Upper lobe of left lung (tissue), 6 donors: Measurements from ENCODE around the gene DARS1. TPM values are rescaled to one million over a fixed set of nuclear protein-coding genes. Genes with fewer than 3 reads are reported as not detected.
"Not testable (repeated sequence)": the region's sequence is repeated elsewhere in the genome, so short reads cannot be mapped to it uniquely, and the experiment has no call there.

Experiments used
- ATAC-seq, 2 donors: fragments of 200-7000 bp; cut with Tn5 transposase; one replicate each; pipeline ENCODE4 v1.9.1; 2022; ENCODE audit warnings: mild to moderate bottlenecking in 2 of 2, moderate library complexity in 2 of 2; ENCODE audit not compliant: low FRiP score in 2 of 2
- DNase-seq, 2 donors: peaks; one replicate each; pipeline ENCODE4 v3.0.0-alpha.2; 2019 to 2020
- H3K27ac ChIP-seq, 4 donors: fragments of 200-600 bp; sonication (generic); one replicate each; pipeline ENCODE4 v1.5.1; 2016 to 2019
- H3K27me3 ChIP-seq, 4 donors: fragments of 200-600 bp; sonication (generic); one replicate each; pipeline ENCODE4 v1.5.1; 2017 to 2019
- H3K36me3 ChIP-seq, 4 donors: fragments of 200-600 bp; sonication (generic); one replicate each; pipeline ENCODE4 v1.5.1; 2016 to 2019
- H3K4me1 ChIP-seq, 4 donors: fragments of 200-600 bp; sonication (generic); one replicate each; pipeline ENCODE4 v1.5.1; 2018 to 2019
- H3K4me3 ChIP-seq, 4 donors: fragments of 200-600 bp; sonication (generic); one replicate each; pipeline ENCODE4 v1.5.1; 2017 to 2019; ENCODE audit warnings: mild to moderate bottlenecking in 2 of 4, moderate library complexity in 1 of 4
- H3K9me3 ChIP-seq, 4 donors: fragments of 200-600 bp; sonication (generic); one replicate each; pipeline ENCODE4 v1.5.1; 2018 to 2019
- EP300 ChIP-seq, 4 donors: sonication (generic); formaldehyde crosslinking; IDR thresholded peaks; one replicate each; pipeline ENCODE4 v1.5.1; 2017; ENCODE audit warnings: antibody characterized with exemption in 4 of 4, control low read depth in 2 of 4
- POLR2A ChIP-seq, 4 donors: fragments of 450-650 bp; IDR thresholded peaks; one replicate each; pipeline ENCODE4 v1.5.1; 2016 to 2017; ENCODE audit warnings: antibody characterized with exemption in 4 of 4, mild to moderate bottlenecking in 2 of 4
- POLR2AphosphoS5 ChIP-seq, 2 donors: sonication (generic); formaldehyde crosslinking; IDR thresholded peaks; one replicate each; pipeline ENCODE4 v1.5.1; 2017; ENCODE audit warnings: antibody characterized with exemption in 2 of 2
- WGBS, 2 donors: methylation state at CpG; one replicate each; pipeline ENCODE4 v1.1.5; 2017 to 2018; 5-methylcytosine and 5-hydroxymethylcytosine counted together
- total RNA-seq, 6 donors: library from RNA; depleted of rRNA in 4 of 6; stranded (reverse); fragments of >200 nt in 4 of 6; gene quantifications; one replicate each; pipeline versions ENCODE4 v1.1.0 to v1.2.1, GENCODE V29; 2016 to 2021
- TF ChIP-seq, protein P1 (sequence below), 6 experiments: fragments of 450-650 bp in 4 of 6; fragments of 200-600 bp in 2 of 6; sonication (generic) in 2 of 6; IDR thresholded peaks; one replicate each; pipeline ENCODE4 v1.5.1; 2016 to 2019; ENCODE audit warnings: antibody characterized with exemption in 6 of 6
- donor health status: DM: no; HTN: no; CAD: no; lungs with moderate emphysema.
- donor health status: DM: no; HTN: yes; CAD: no; lungs with severe emphysema.

The DARS1 gene
- total RNA-seq, 6 donors from 2014 or later, result 38.5 to 68.1 (median 51.9) TPM

DNA sequence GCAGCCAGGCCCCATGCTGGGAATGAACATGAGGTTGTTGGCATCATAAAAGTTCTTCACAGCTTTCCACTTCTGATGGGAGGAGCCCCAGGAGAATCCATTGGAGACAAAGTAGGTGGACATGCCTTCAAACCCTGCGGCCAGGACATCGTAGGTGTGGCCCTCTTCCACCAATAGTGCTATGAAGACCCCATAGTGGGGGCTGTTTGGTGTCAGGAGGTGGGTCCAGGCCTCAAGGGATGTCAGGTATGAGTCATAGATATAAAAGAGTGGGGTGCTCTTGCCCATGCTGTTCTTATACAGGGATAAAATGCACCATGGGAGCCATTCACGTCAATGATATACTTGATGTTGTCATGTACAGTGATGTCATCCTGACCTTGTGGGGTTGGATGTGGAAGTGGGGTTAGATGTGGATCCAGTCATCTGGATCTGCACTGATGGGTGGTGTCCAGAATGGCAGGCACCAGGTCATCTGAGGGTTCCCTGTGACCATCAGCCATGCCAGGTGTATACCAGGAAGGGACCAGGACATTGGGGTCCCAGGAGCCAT lies 87.1 kb downstream of the DARS1 start:
- DNase-seq (no peak), ATAC-seq (peak in 1 of 2 donors; percentile 53)
- no peaks in the 10 kb centered on the region for H3K9me3 ChIP-seq
- no peak overlapping the region for H3K4me3 ChIP-seq
- H3K27ac ChIP-seq, result no peak overlapping the region
- no peaks in the 10 kb centered on the region for H3K4me1 ChIP-seq
- TF ChIP-seq, protein P1, sequence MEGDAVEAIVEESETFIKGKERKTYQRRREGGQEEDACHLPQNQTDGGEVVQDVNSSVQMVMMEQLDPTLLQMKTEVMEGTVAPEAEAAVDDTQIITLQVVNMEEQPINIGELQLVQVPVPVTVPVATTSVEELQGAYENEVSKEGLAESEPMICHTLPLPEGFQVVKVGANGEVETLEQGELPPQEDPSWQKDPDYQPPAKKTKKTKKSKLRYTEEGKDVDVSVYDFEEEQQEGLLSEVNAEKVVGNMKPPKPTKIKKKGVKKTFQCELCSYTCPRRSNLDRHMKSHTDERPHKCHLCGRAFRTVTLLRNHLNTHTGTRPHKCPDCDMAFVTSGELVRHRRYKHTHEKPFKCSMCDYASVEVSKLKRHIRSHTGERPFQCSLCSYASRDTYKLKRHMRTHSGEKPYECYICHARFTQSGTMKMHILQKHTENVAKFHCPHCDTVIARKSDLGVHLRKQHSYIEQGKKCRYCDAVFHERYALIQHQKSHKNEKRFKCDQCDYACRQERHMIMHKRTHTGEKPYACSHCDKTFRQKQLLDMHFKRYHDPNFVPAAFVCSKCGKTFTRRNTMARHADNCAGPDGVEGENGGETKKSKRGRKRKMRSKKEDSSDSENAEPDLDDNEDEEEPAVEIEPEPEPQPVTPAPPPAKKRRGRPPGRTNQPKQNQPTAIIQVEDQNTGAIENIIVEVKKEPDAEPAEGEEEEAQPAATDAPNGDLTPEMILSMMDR (IDR thresholded peaks at IDR 0.05), result no peak
- TF ChIP-seq POLR2AphosphoS5 (IDR thresholded peaks at IDR 0.05), result no peak
- TF ChIP-seq POLR2A (IDR thresholded peaks at IDR 0.05), result no peak
- TF ChIP-seq EP300 (IDR thresholded peaks at IDR 0.05), result no peak
- 96 to 100% methylated on average over 3 of the region's 3 CpGs for WGBS, 2 donors
- peaks cover 0 to 4% (median 1%) of the 10 kb centered on the region in 4 donors for H3K36me3 ChIP-seq
- H3K27me3 ChIP-seq, result no peaks in the 10 kb centered on the region

DNA sequence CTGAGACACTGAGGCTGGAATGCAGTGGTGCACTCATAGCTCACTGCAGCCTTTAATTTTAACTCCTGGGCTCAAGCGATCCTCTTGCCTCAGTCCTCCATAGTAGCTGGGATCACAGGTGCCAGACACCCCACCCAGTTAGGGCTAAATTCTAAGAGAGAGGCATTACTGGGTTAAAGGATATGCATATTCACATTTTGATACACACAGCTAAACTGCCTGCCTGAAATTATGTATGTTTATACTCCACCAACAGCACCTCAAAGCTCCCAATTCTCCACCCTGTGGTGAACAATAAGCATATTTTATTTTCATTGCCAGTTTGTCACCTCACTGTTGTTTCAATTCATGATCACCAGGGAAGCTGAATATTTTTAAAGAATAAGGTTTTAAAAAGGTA lies 90.5 kb downstream of the DARS1 start:
- WGBS, 2 donors, result 84 to 100% methylated on average over 1 of the region's 1 CpG
- Histone ChIP-seq H3K27ac (no peak overlapping the region), H3K4me1 (no peaks in the 10 kb centered on the region), H3K9me3 (no peaks in the 10 kb centered on the region), H3K4me3 (no peak overlapping the region), H3K27me3 (no peaks in the 10 kb centered on the region), H3K36me3 (peaks cover 0 to 4% (median 1%) of the 10 kb centered on the region in 4 donors)
- no peak for DNase-seq
- ATAC-seq, result no peak
- TF ChIP-seq, protein P1 (IDR thresholded peaks at IDR 0.05), result no peak
- TF ChIP-seq POLR2A (IDR thresholded peaks at IDR 0.05), result no peak
- no peak for TF ChIP-seq POLR2AphosphoS5 (IDR thresholded peaks at IDR 0.05)
- no peak for TF ChIP-seq EP300 (IDR thresholded peaks at IDR 0.05)

DNA sequence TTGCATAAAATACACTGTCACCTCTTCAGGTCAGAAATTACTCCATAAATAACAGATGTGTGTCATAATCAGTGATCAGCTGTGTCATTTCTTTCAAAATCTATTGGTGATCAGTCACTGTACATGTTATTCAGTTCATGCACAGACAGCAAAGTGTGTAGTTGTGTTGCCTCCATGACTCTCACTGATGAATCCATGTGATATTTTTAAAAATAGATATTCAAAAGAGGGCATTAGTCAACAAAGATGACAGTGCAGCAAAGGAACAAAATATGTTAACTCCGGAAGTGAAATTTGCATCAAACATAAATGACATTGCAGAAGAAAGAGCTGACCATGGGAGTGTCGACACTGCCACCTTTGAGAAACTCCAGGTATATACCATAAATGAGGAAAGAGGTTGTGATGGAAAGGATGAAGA lies 92.0 kb downstream of the DARS1 start:
- peak overlapping the region in 1 of 4 donors; percentile 45 for H3K27ac ChIP-seq
- no peak overlapping the region for H3K4me3 ChIP-seq
- H3K9me3 ChIP-seq, result no peaks in the 10 kb centered on the region
- DNase-seq (no peak), ATAC-seq (no peak)
- H3K4me1 ChIP-seq, result no peaks in the 10 kb centered on the region
- TF ChIP-seq EP300 (IDR thresholded peaks at IDR 0.05) (no peak), POLR2AphosphoS5 (IDR thresholded peaks at IDR 0.05) (no peak), POLR2A (IDR thresholded peaks at IDR 0.05) (no peak)
- TF ChIP-seq, protein P1 (IDR thresholded peaks at IDR 0.05), result no peak
- no peaks in the 10 kb centered on the region for H3K27me3 ChIP-seq
- WGBS, 2 donors, result 63 to 76% methylated on average over 2 of the region's 2 CpGs
- H3K36me3 ChIP-seq, result peaks cover 0 to 2% (median 0%) of the 10 kb centered on the region in 4 donors

DNA sequence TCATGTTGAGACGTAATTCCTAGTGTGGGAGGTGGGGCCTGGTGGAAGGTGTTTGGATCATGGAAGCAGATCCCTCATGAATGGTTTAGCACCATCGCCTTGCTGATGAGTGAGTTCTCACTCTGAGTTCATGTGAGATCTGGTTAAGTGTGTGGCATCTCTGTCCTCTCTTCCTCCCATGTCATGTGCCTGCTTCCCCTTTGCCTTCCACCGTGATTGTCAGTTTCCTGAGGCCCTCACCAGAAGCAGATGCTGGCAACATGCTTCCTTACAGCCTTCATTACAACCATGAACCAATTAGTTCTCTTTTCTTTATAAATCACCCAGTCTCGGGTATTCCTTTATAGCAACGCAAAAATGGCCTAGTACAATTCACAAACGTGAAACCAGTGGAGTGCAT lies 94.6 kb downstream of the DARS1 start:
- H3K27me3 ChIP-seq, result no peaks in the 10 kb centered on the region
- no peaks in the 10 kb centered on the region for H3K36me3 ChIP-seq
- DNase-seq, result peak in 1 of 2 donors; percentile 53
- no peak overlapping the region for H3K4me3 ChIP-seq
- H3K27ac ChIP-seq, result no peak overlapping the region
- no peaks in the 10 kb centered on the region for H3K9me3 ChIP-seq
- no peak for TF ChIP-seq POLR2AphosphoS5 (IDR thresholded peaks at IDR 0.05)
- no peak for TF ChIP-seq EP300 (IDR thresholded peaks at IDR 0.05)
- TF ChIP-seq, protein P1 (IDR thresholded peaks at IDR 0.05), result no peak
- no peak for TF ChIP-seq POLR2A (IDR thresholded peaks at IDR 0.05)
- 57 to 65% methylated on average over 6 of the region's 6 CpGs for WGBS, 2 donors
- H3K4me1 ChIP-seq, result no peaks in the 10 kb centered on the region
- ATAC-seq, result peak in 1 of 2 donors; percentile 38

DNA sequence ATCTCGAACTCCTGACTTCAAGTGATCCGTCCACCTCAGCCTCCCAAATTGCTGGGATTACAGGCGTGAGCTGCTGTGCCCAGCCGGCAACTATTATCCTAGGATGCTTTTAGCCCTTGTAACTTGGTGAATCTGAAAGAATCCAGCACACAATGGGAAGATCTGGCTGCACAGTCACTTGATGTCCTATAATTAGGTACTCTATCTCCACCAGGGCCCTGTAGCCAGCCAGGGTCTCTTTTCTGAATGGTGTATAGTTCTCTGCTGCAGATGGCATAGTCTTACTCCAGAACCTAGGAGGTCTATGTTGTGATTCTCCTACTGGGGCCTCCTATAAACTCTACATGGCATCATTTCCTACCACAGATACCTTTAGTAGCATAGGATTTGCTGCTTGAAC lies 95.3 kb downstream of the DARS1 start:
- no peaks in the 10 kb centered on the region for H3K4me1 ChIP-seq
- no peak overlapping the region for H3K4me3 ChIP-seq
- no peak for ATAC-seq
- TF ChIP-seq, protein P1 (IDR thresholded peaks at IDR 0.05), result no peak
- TF ChIP-seq EP300 (IDR thresholded peaks at IDR 0.05) (no peak), POLR2AphosphoS5 (IDR thresholded peaks at IDR 0.05) (no peak), POLR2A (IDR thresholded peaks at IDR 0.05) (no peak)
- no peaks in the 10 kb centered on the region for H3K36me3 ChIP-seq
- 90 to 100% methylated on average over 2 to 4 of the region's 4 CpGs for WGBS, 2 donors
- no peak for DNase-seq
- no peaks in the 10 kb centered on the region for H3K9me3 ChIP-seq
- no peaks in the 10 kb centered on the region for H3K27me3 ChIP-seq
- no peak overlapping the region for H3K27ac ChIP-seq

DNA sequence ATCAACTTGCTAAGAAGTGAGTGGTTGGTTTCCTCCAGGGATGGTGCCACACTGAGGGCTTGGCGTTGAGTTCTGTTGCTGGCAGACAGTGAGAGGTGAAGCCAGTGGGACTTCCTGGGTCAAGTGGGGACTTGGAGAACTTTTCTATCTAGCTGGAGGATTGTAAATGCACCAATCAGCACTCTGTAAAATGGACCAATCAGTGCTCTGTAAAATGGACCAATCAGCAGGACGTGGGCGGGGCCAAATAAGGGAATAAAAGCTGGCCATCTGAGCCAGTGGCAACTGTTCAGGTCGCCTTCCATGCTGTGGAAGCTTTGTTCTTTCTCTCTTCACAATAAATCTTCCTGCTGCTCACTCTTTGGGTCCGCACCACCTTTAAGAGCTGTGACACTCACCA lies 96.8 kb downstream of the DARS1 start:
- H3K27ac ChIP-seq, H3K9me3 ChIP-seq, H3K27me3 ChIP-seq, H3K4me1 ChIP-seq, DNase-seq, H3K36me3 ChIP-seq, ATAC-seq, H3K4me3 ChIP-seq: not testable (repeated sequence)
- WGBS, 2 donors, result 81 to 87% methylated on average over 5 of the region's 5 CpGs
